Neural cell (in vitro differentiated cells): Measurements from ENCODE around the gene ARHGDIB. TPM values are rescaled to one million over a fixed set of nuclear protein-coding genes. Genes with fewer than 3 reads are reported as not detected.

Experiments
- H2AFZ ChIP-seq: fragments of 200-600, 300-800 bp; sonication (generic), shearing (Covaris generic); 2 replicates; pipeline ENCODE4 v1.6.0; 2014; ENCODE audit warnings: low read depth, mild to moderate bottlenecking, antibody characterized with exemption, low read length, moderate library complexity
- H3F3A ChIP-seq: fragments of 200-600 bp; shearing (Covaris generic); 2 replicates; pipeline ENCODE4 v1.6.1; 2016; ENCODE audit warnings: mild to moderate bottlenecking, moderate library complexity, mixed read lengths, antibody characterized with exemption, low read length; ENCODE audit not compliant: insufficient read depth, poor library complexity, severe bottlenecking
- H3K27ac ChIP-seq: fragments of 200-600, 300-800 bp; sonication (generic), shearing (Covaris generic); 2 replicates; pipeline ENCODE4 v1.5.1; 2014; ENCODE audit warnings: mild to moderate bottlenecking, low read length, moderate library complexity
- H3K27me3 ChIP-seq: fragments of 300-800, 200-600 bp; sonication (generic), shearing (Covaris generic); 2 replicates; pipeline ENCODE4 v1.6.0; 2014; ENCODE audit warnings: mild to moderate bottlenecking, low read depth, low read length, moderate library complexity; ENCODE audit not compliant: insufficient read depth
- H3K36me3 ChIP-seq: fragments of 300-800, 200-600 bp; sonication (generic), shearing (Covaris generic); 2 replicates; pipeline ENCODE4 v1.5.1; 2014; ENCODE audit warnings: mild to moderate bottlenecking, antibody characterized with exemption, low read length, moderate library complexity; ENCODE audit not compliant: insufficient read depth
- H3K4me2 ChIP-seq: fragments of 300-800, 200-600 bp; sonication (generic), shearing (Covaris generic); 2 replicates; pipeline ENCODE4 v1.6.0; 2014; ENCODE audit warnings: mild to moderate bottlenecking, low read length
- H3K4me3 ChIP-seq: fragments of 300-800, 200-600 bp; sonication (generic), shearing (Covaris generic); 2 replicates; pipeline ENCODE4 v1.5.1; 2014; ENCODE audit warnings: mild to moderate bottlenecking, low read length, moderate library complexity
- H3K79me2 ChIP-seq: fragments of 200-600 bp; shearing (Covaris generic); replicated peaks from 2 replicates; pipeline ENCODE4 v1.6.0; 2014; ENCODE audit warnings: mild to moderate bottlenecking, low read length, moderate library complexity; ENCODE audit not compliant: insufficient read depth
- H3K9ac ChIP-seq: fragments of 300-800, 200-600 bp; sonication (generic), shearing (Covaris generic); 2 replicates; pipeline ENCODE4 v1.6.1; 2016; ENCODE audit warnings: mild to moderate bottlenecking, low read length, mixed read lengths
- H3K9me2 ChIP-seq: fragments of 200-600 bp; shearing (Covaris generic); 2 replicates; pipeline ENCODE4 v1.6.1; 2016; ENCODE audit warnings: mild to moderate bottlenecking, low read length, mixed read lengths; ENCODE audit not compliant: insufficient read depth
- H3K9me3 ChIP-seq: fragments of 200-600, 300-800 bp; sonication (generic), shearing (Covaris generic); 2 replicates; pipeline ENCODE4 v1.6.1; 2016; ENCODE audit warnings: mild to moderate bottlenecking, mixed run types, low read length, moderate library complexity, mixed read lengths
- H4K20me1 ChIP-seq: fragments of 200-600 bp; shearing (Covaris generic); 2 replicates; pipeline ENCODE4 v1.6.1; 2016; ENCODE audit warnings: mild to moderate bottlenecking, mixed run types; ENCODE audit not compliant: insufficient read depth
- EZH2 ChIP-seq: fragments of 200-600, 300-800 bp; shearing (Covaris generic), sonication (generic); IDR thresholded peaks from 2 replicates; pipeline ENCODE4 v1.6.1; 2014; ENCODE audit warnings: antibody characterized with exemption, low read length, borderline replicate concordance, mild to moderate bottlenecking; ENCODE audit not compliant: insufficient read depth, poor library complexity, severe bottlenecking
- MXI1 ChIP-seq: fragments of 450-650 bp; conservative IDR thresholded peaks from 2 replicates; pipeline ENCODE4 v1.6.1; 2014; ENCODE audit warnings: antibody characterized with exemption, mild to moderate bottlenecking; ENCODE audit not compliant: poor library complexity, severe bottlenecking
- POLR2AphosphoS5 ChIP-seq: IDR thresholded peaks from 2 replicates; pipeline ENCODE4 v1.6.1; 2012
- RAD21 ChIP-seq: fragments of 450-650 bp; conservative IDR thresholded peaks from 2 replicates; pipeline ENCODE4 v1.6.1; 2014; ENCODE audit warnings: antibody characterized with exemption, mild to moderate bottlenecking, moderate library complexity
- REST ChIP-seq: IDR thresholded peaks from 2 replicates; pipeline ENCODE4 v1.6.1; 2012; ENCODE audit warnings: borderline replicate concordance
- SMC3 ChIP-seq: fragments of 450-650 bp; conservative IDR thresholded peaks from 2 replicates; pipeline ENCODE4 v1.6.1; 2014; ENCODE audit warnings: antibody characterized with exemption, mild to moderate bottlenecking, moderate library complexity; ENCODE audit not compliant: poor library complexity
- TAF1 ChIP-seq: IDR thresholded peaks from 2 replicates; pipeline ENCODE4 v1.6.1; 2012; ENCODE audit warnings: low read depth
- polyA plus RNA-seq: library from polyadenylated mRNA; depleted of rRNA; stranded (reverse); fragments of >200 nt; gene quantifications from 2 replicates; pipeline ENCODE4 v1.2.3, GENCODE V29; 2014

ARHGDIB gene
- polyA plus RNA-seq, 1 donor from 2014 or later, result 7.7 TPM

GRCh38 chr12:14923944-14924343, 37.5 kb downstream of the ARHGDIB start:
- no peak overlapping the region for H3K4me2 ChIP-seq
- H3K9ac ChIP-seq, result no peak overlapping the region
- no peak overlapping the region for H3K27ac ChIP-seq
- no peaks in the 10 kb centered on the region for H3F3A ChIP-seq
- no peaks in the 10 kb centered on the region for H3K27me3 ChIP-seq
- no peaks in the 10 kb centered on the region for H3K9me2 ChIP-seq
- no peaks in the 10 kb centered on the region for H4K20me1 ChIP-seq
- no peaks in the 10 kb centered on the region for H3K79me2 ChIP-seq
- H2AFZ ChIP-seq, result no peak overlapping the region
- H3K36me3 ChIP-seq, result no peaks in the 10 kb centered on the region
- no peaks in the 10 kb centered on the region for H3K9me3 ChIP-seq
- TF ChIP-seq SMC3 (no peak), RAD21 (no peak), POLR2AphosphoS5 (no peak), TAF1 (no peak), REST (no peak)
- no peak overlapping the region for H3K4me3 ChIP-seq

- H3K27me3 ChIP-seq, result no peaks in the 10 kb centered on the region
- H3K9me3 ChIP-seq, result no peaks in the 10 kb centered on the region
- H2AFZ ChIP-seq, result no peak overlapping the region
- H4K20me1 ChIP-seq, result no peaks in the 10 kb centered on the region
- H3K9me2 ChIP-seq, result no peaks in the 10 kb centered on the region
- H3K4me3 ChIP-seq, result no peak overlapping the region
- no peaks in the 10 kb centered on the region for H3K36me3 ChIP-seq
- H3F3A ChIP-seq, result no peaks in the 10 kb centered on the region
- no peaks in the 10 kb centered on the region for H3K79me2 ChIP-seq
- no peak overlapping the region for H3K27ac ChIP-seq
- H3K9ac ChIP-seq, result no peak overlapping the region
- no peak for TF ChIP-seq REST
- TF ChIP-seq MXI1, result no peak
- no peak for TF ChIP-seq EZH2
- no peak for TF ChIP-seq POLR2AphosphoS5
- no peak for TF ChIP-seq RAD21
- no peak for TF ChIP-seq SMC3
- no peak overlapping the region for H3K4me2 ChIP-seq
These were observed 40.2 kb downstream of the ARHGDIB start for GRCh38 chr12:14921218-14921617.
